ENCODE measurements around the gene AMELX. TPM values are rescaled to one million over a fixed set of nuclear protein-coding genes. Genes with fewer than 3 reads are reported as not detected.

Gene AMELX
- total and polyA plus RNA-seq, 7 donors = not detected

DNA sequence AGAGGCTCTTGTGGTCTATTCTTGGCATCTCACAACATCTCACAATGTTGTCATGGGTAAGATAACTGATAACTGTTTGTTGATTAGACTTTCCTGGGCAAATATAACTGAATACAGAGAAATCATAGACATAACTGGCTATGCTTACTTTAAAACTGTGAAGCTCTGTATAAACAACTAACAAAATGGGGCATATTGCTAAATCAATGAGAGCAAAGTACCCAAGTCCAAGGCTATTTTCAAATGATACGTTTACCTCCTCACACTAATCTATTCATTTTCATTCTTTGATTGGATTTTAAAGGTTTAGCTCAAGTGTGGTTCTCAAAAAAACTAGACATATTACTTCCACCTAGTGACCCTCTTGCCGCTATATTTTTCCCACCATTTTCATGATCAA lies 38.6 kb downstream of the AMELX start:
- H3K36me3 ChIP-seq = no peaks in the 10 kb centered on the region
- intact Hi-C loops (cut with DNase I) = no loop called here
- DNase-seq = no peak
- TF ChIP-seq CTCF (IDR thresholded peaks at IDR 0.05) (no peak), POLR2AphosphoS5 (IDR thresholded peaks at IDR 0.05) (no peak), EP300 (IDR thresholded peaks at IDR 0.05) (no peak), POLR2A (IDR thresholded peaks at IDR 0.05) (no peak)
- WGBS, 2 donors = 75 to 94% methylated on average over 2 of the region's 2 CpGs
- H3K27ac ChIP-seq = no peak overlapping the region
- H3K4me3 ChIP-seq = no peak overlapping the region
- peaks cover 0 to 8% (median 0%) of the 10 kb centered on the region in 4 donors for H3K4me1 ChIP-seq
- H3K9me3 ChIP-seq = no peaks in the 10 kb centered on the region
- H3K27me3 ChIP-seq = no peaks in the 10 kb centered on the region

- TF ChIP-seq CTCF (IDR thresholded peaks at IDR 0.05) (no peak), POLR2AphosphoS5 (IDR thresholded peaks at IDR 0.05) (no peak), EP300 (IDR thresholded peaks at IDR 0.05) (no peak), POLR2A (IDR thresholded peaks at IDR 0.05) (no peak)
- no peak overlapping the region for H3K27ac ChIP-seq
- H3K4me3 ChIP-seq = no peak overlapping the region
- intact Hi-C loops (cut with DNase I) = no loop called here
- WGBS, 2 donors = 90 to 92% methylated on average over 2 of the region's 2 CpGs
- no peaks in the 10 kb centered on the region for H3K27me3 ChIP-seq
- no peaks in the 10 kb centered on the region for H3K9me3 ChIP-seq
- H3K4me1 ChIP-seq = peaks cover 0 to 5% (median 0%) of the 10 kb centered on the region in 4 donors
- DNase-seq = no peak
- no peaks in the 10 kb centered on the region for H3K36me3 ChIP-seq
Observed at GRCh38 chrX:11334165-11334564, 41.0 kb downstream of the AMELX start.

DNA sequence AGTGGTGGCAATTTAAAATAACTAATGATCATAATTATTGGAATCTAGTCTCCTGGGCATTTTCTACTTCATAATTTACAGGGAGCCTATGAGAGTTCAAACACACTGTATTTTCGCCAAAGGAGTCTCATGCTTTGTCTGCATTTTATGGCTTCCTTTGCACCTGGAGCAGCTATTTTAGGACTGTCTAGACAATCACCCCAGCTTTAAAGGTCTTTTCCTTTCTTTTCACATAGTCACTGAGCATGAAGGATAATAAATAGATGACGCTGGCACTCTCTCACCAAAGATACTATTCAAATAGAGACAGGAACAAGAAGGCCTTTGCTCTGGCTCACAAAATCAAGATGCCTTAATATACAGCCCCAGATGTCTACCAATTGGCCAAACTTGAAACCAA lies 43.0 kb downstream of the AMELX start:
- 37 to 41% methylated on average over 2 of the region's 2 CpGs for WGBS, 2 donors
- no peak overlapping the region for H3K27ac ChIP-seq
- DNase-seq = no peak
- no peak overlapping the region for H3K4me3 ChIP-seq
- TF ChIP-seq POLR2A (IDR thresholded peaks at IDR 0.05) = no peak
- H3K4me1 ChIP-seq = peaks cover 0 to under 1% (median under 1%) of the 10 kb centered on the region in 4 donors
- H3K9me3 ChIP-seq = no peaks in the 10 kb centered on the region
- no peaks in the 10 kb centered on the region for H3K27me3 ChIP-seq
- intact Hi-C loops (cut with DNase I) = no loop called here
- H3K36me3 ChIP-seq = no peaks in the 10 kb centered on the region

DNA sequence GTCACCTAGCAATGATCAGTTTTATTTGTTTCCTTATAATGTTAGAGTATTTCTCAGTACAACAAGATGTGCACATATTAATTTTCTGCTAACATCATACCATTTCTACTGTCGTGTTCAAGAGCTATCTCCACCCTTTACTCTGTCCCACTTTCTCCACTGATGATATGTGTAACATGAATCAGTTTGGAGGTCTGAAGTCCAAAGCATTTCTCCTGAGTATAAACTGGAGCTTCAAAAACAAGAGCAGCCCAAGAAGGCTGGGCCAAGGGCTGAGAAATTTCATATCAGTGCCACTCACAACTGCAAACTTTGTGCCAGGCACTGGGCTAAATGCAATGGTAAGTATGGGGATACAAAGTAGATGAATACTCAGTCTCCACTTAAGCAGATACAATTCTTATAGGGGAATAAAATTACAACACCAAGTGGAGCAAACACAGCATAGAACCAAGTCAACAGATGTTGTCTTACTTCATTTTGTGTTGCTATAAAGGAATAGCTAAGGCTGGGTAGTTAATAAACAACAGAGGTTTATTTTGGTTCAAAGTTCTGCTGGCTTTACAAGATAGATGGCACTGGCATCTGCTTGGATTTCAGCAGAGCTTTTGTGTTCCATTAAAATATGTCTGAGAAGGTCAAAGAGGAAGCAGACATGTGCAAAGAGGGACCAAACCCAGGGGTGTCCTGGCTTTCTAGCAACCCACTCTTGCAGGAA lies 44.2 kb downstream of the AMELX start:
- intact Hi-C loops (cut with DNase I) = no loop called here
- TF ChIP-seq EP300 (IDR thresholded peaks at IDR 0.05) (no peak), POLR2A (IDR thresholded peaks at IDR 0.05) (no peak), POLR2AphosphoS5 (IDR thresholded peaks at IDR 0.05) (no peak), CTCF (IDR thresholded peaks at IDR 0.05) (no peak)
- H3K36me3 ChIP-seq = no peaks in the 10 kb centered on the region
- no peak overlapping the region for H3K27ac ChIP-seq
- no peak for DNase-seq
- no peaks in the 10 kb centered on the region for H3K27me3 ChIP-seq
- no peak overlapping the region for H3K4me3 ChIP-seq
- H3K4me1 ChIP-seq = peaks cover 0 to 10% (median 7%) of the 10 kb centered on the region in 4 donors
- H3K9me3 ChIP-seq = no peaks in the 10 kb centered on the region
- WGBS, 2 donors = 75 to 94% methylated on average over 1 of the region's 1 CpG

DNA sequence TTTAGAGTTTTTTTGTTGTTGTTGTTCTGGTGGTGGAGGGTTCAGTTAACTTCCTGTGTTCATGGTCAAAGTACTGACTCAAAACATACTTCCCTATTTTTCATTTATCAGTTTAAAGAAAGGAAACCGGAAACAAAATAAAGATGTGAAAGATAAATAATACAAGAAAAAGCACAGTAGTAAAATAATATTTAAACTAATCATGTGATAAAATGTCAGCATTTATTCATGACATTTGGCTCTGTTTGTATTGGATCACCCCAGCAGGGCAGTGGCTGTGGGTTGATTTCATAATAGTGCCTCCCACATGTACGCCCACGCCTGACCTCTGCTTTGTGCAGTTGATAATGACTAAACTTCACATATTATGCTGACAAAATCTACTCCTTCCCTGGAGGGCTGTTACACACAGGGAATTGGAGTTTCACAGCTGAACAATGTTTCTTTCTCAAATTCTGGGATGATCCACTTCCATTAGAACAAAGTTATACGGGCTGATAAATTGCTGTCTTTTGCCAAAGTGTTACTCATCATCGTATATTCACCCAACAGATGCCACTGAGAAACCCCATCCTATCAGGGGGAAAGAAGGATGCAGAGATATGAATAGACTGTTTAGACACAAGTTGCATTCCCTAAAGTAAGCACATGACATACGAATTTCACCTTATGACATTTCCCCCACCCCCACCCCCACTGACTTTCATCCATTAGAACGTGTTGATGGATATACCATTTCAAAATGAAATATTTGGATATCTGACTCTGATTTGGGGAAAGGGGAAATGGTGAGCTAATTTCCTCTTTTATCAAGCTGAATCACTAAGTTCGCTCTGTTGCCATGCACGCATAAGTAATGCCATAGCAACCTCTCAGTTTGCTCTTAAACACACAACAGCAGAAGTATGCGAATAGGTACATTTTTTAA lies 48.3 kb downstream of the AMELX start:
- peak; percentile 82 for DNase-seq
- 27 to 60% methylated on average over 10 of the region's 10 CpGs for WGBS, 2 donors

More for the DNA sequence above, 48.3 kb downstream of the AMELX start:
- Histone ChIP-seq H3K27me3 (no peaks in the 10 kb centered on the region), H3K4me3 (no peak overlapping the region), H3K36me3 (no peaks in the 10 kb centered on the region), H3K9me3 (no peaks in the 10 kb centered on the region), H3K27ac (peak overlapping the region in 2 of 4 donors; percentile 18 to 40), H3K4me1 (peaks cover 0 to 10% (median 9%) of the 10 kb centered on the region in 4 donors)
- intact Hi-C loops (cut with DNase I) = no loop called here
- TF ChIP-seq EP300 (IDR thresholded peaks at IDR 0.05) (no peak), POLR2A (IDR thresholded peaks at IDR 0.05) (no peak), POLR2AphosphoS5 (IDR thresholded peaks at IDR 0.05) (peak in 2 of 4 donors; percentile 30 to 45)

All from sigmoid colon (tissue), 7 donors.